ENCODE measurements around the gene REPIN1.

REPIN1 gene

GRCh38 chr7:150337659-150338081 lies 31.0 kb upstream of the REPIN1 start:
- DNase-seq, result peak in 1 of 2 experiments; percentile 57

- no peak for DNase-seq
These were observed 30.3 kb upstream of the REPIN1 start for GRCh38 chr7:150338166-150338829.

GRCh38 chr7:150339409-150339809 lies 29.2 kb upstream of the REPIN1 start:
- no peak for DNase-seq

GRCh38 chr7:150340024-150340749 lies 28.4 kb upstream of the REPIN1 start:
- DNase-seq, result no peak

- DNase-seq, result no peak
These were observed 27.8 kb upstream of the REPIN1 start for GRCh38 chr7:150340875-150341262.

- DNase-seq, result no peak
These were observed 27.1 kb upstream of the REPIN1 start, which contains the start of gene RARRES2 for GRCh38 chr7:150341263-150342120. RARRES2 (minus strand) TSS chr7:150341629; CDS start chr7:150340609, 1,020 bp downstream.

GRCh38 chr7:150342121-150342408 lies 26.6 kb upstream of the REPIN1 start:
- no peak for DNase-seq

GRCh38 chr7:150343225-150343624 lies 25.4 kb upstream of the REPIN1 start:
- DNase-seq, result no peak

GRCh38 chr7:150344299-150344698 lies 24.3 kb upstream of the REPIN1 start:
- DNase-seq, result no peak

GRCh38 chr7:150345012-150345411 lies 23.6 kb upstream of the REPIN1 start:
- no peak for DNase-seq

- no peak for DNase-seq
These were observed 21.7 kb upstream of the REPIN1 start for GRCh38 chr7:150346922-150347321.

- no peak for DNase-seq
These were observed 16.9 kb upstream of the REPIN1 start for GRCh38 chr7:150351587-150352194.

- no peak for DNase-seq
These were observed 13.0 kb upstream of the REPIN1 start for GRCh38 chr7:150355666-150356059.

GRCh38 chr7:150356265-150356897 lies 12.2 kb upstream of the REPIN1 start:
- peak in 1 of 2 experiments; percentile 71 for DNase-seq

GRCh38 chr7:150357270-150357669 lies 11.4 kb upstream of the REPIN1 start:
- no peak for DNase-seq

GRCh38 chr7:150357771-150358427 lies 10.7 kb upstream of the REPIN1 start:
- DNase-seq, result no peak

- DNase-seq, result no peak
These were observed 10.2 kb upstream of the REPIN1 start for GRCh38 chr7:150358433-150358832.

- no peak for DNase-seq
These were observed 9.5 kb upstream of the REPIN1 start for GRCh38 chr7:150358988-150359621.

GRCh38 chr7:150359622-150360362 lies 8.8 kb upstream of the REPIN1 start:
- DNase-seq, result no peak

GRCh38 chr7:150360363-150361058 lies 8.1 kb upstream of the REPIN1 start:
- DNase-seq, result no peak
